Measurements from ENCODE around the gene PAPLN.

Gene PAPLN

DNA sequence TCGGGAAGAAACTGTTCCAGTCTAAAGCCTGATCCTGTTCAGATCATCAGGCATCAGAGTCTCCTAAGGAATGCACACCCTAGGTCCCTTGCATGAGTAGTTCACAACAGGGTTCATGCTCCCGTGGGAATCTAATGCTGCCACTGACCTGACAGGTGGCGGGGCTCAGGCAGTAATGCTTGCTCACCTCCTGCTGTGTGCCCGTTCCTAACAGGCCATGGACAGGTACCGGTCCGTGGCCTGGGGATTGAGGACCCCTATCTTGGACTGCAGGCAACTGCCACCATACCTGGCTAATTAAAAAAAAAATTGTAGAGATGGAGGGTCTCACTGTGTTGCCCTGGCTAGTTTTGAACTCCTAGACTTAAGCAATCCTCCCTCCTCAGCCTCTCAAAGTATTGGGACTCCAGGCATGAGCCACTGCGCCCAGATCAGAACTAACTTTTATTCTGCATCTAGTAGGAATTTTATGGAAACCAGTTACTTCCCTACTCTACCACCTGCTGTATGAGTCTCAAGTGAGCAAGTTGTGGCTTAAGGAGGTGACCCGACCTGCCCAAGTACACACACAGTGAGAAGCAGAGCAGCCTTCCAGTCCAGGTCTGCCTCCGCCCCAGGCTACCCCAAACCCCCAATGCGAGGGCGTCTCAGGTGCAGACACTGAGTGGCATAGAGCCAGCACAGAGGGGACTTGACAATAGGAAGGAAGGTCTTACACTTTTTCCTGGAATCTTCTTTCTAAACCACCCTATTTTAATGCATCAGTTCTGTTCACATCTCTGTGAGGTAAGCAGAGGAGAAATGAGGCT, 2.5 kb upstream of the PAPLN start:
- TF ChIP-seq, protein P1, sequence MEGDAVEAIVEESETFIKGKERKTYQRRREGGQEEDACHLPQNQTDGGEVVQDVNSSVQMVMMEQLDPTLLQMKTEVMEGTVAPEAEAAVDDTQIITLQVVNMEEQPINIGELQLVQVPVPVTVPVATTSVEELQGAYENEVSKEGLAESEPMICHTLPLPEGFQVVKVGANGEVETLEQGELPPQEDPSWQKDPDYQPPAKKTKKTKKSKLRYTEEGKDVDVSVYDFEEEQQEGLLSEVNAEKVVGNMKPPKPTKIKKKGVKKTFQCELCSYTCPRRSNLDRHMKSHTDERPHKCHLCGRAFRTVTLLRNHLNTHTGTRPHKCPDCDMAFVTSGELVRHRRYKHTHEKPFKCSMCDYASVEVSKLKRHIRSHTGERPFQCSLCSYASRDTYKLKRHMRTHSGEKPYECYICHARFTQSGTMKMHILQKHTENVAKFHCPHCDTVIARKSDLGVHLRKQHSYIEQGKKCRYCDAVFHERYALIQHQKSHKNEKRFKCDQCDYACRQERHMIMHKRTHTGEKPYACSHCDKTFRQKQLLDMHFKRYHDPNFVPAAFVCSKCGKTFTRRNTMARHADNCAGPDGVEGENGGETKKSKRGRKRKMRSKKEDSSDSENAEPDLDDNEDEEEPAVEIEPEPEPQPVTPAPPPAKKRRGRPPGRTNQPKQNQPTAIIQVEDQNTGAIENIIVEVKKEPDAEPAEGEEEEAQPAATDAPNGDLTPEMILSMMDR (IDR thresholded peaks at IDR 0.05; ENCODE audit: extremely low read depth, insufficient read depth, missing control alignments) = no peak
- no peak for DNase-seq (ENCODE audit: low spot score)
- in situ Hi-C loops (cut with MboI; ENCODE audit: low pct_unique_long_range_greater_than_20kb, low sequenced_read_pairs, unreplicated experiment) = no loop called here

DNA sequence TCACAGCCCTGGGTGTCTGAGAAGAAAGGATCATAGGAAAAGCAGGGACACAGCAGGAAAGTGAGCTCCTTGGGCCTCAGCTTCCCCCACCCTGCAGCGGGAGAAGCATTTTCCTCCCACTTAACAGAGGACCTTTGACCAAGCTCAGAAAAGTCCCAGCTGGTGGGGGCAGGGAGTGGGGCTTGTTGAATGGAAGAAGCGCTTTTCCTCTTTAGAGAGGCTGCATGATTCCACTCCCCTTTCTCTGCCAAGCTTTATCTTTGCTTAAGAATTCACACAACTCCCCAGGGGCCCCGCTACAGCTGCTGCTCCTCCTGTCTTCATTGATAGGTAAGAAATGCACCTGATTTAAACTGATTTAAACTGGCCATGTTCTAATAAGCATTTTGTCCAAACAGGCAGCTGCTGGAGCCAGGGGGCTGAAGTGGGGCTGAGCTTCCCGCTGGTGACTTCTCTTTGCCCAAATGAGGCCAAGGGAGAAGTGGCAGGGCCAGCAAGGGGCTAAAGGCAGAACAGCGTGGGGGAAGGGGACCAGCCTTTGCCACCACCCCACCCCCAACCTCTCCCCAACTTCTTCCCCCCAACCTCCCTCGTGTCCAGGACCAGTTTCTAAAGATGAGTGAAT, 1.7 kb upstream of the PAPLN start:
- TF ChIP-seq, protein P1 (IDR thresholded peaks at IDR 0.05; ENCODE audit: extremely low read depth, insufficient read depth, missing control alignments) = no peak
- in situ Hi-C loops (cut with MboI; ENCODE audit: low pct_unique_long_range_greater_than_20kb, low sequenced_read_pairs, unreplicated experiment) = no loop called here
- DNase-seq (ENCODE audit: low spot score) = no peak

DNA sequence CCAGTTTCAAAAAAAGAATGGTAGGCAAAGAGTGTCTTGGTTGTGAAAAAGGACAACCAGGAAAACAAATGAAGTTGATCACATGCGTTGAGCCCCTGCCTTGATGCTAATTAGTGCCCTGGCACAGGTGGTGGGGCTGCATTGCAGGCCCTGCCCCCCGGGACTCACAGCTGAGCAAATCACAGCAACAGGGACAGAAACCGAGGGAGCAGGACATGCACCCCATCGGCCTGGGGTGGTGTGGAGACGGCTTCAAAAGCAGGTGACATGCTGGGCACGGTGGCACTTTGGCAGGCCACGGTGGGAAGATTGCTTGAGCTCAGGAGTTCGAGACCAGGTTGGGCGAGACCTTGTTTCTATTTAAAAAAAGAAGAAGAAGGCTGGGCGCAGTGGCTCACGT, 1.1 kb upstream of the PAPLN start:
- no peak for DNase-seq (ENCODE audit: low spot score)
- in situ Hi-C loops (cut with MboI; ENCODE audit: low pct_unique_long_range_greater_than_20kb, low sequenced_read_pairs, unreplicated experiment) = no loop called here
- TF ChIP-seq, protein P1 (IDR thresholded peaks at IDR 0.05; ENCODE audit: extremely low read depth, insufficient read depth, missing control alignments) = no peak

DNA sequence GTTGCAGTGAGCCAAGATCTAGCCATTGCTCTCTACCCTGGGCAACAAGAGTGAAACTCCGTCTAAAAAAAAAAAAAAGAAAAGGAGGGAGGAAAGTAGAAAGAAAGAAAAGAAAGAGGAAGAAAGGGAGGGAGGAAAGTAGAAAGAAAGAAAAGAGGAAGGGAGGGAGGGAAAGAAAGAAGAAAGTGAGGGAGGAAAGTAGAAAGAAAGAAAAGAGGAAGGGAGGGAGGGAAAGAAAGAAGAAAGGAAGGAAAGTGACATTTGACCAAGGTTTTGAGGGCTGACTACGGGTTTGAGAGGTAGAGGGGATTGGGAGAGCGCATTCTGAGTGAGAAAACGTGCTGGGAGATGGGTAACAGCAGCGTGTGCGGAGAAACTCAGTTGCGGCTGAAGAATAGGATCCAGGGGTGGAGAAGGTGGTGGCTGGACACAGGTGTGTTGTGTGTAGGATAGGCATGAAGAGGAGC, 521 bp upstream of the PAPLN start:
- in situ Hi-C loops (cut with MboI; ENCODE audit: low pct_unique_long_range_greater_than_20kb, low sequenced_read_pairs, unreplicated experiment) = no loop called here
- no peak for DNase-seq (ENCODE audit: low spot score)
- TF ChIP-seq, protein P1 (IDR thresholded peaks at IDR 0.05; ENCODE audit: extremely low read depth, insufficient read depth, missing control alignments) = no peak

DNA sequence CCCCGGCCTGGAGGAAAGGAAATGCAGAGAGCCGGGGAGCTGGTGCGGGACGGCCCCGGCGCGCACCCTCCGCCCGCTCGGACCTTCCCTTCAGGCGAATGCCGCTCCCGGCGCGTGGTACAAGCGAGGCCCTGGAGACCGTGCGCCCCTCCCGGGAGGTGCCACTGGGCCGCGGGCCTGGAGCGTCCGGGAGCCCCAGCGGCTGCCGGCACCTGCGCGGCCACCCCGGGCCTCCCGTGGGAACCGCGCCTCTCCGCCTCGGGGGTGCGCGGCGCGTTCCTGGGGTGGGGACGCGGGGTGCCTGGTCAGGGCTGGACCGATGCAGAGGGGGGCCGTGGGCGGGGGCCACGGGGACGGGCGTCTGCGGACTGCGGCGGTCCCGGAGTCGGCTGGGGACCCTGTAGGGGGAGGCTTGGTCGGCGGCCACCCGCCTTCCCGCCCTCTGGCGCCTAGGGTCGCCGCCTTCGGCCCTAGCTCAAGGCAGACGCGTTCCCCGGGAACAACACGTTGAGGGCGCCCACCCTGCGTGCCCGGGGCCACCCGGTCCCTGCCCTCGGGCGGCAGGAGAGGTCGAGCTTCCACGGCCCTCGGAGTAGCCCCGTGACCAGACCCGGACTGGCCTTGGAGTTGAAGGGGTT, 599 bp downstream of the PAPLN start:
- peak; percentile 63 for DNase-seq (ENCODE audit: low spot score)
- TF ChIP-seq, protein P1 (IDR thresholded peaks at IDR 0.05; ENCODE audit: extremely low read depth, insufficient read depth, missing control alignments) = no peak
- in situ Hi-C loops (cut with MboI; ENCODE audit: low pct_unique_long_range_greater_than_20kb, low sequenced_read_pairs, unreplicated experiment) = no loop called here

DNA sequence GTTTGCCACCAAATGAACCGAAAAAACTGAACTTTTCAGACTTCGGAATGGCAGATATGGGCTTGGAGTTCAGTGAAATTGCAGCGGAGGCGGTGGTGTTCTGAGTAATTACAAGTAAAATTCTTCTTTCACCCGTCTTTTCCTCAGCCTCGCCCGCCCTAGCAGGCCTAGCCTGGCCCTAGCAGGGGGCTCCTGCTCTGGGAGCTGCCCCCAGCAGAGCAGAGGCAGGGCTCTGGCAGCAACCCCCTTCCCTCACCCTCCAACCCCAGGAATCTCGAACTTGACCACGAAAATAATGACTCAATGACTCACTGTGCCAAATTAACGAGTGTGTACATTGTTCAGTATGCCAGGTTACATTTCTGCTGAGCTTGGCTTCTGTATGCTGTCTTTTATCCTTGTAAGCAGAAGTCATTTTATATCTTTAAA, 1.1 kb downstream of the PAPLN start:
- TF ChIP-seq, protein P1 (IDR thresholded peaks at IDR 0.05; ENCODE audit: extremely low read depth, insufficient read depth, missing control alignments) = no peak
- in situ Hi-C loops (cut with MboI; ENCODE audit: low pct_unique_long_range_greater_than_20kb, low sequenced_read_pairs, unreplicated experiment) = no loop called here
- DNase-seq (ENCODE audit: low spot score) = peak; percentile 53
